GM23248 (cell line): ENCODE results near the gene PLXDC2.

Experiments used
- EZH2 ChIP-seq: fragments of 200-600 bp; sonication (generic); IDR thresholded peaks from 2 replicates; pipeline ENCODE4 v1.6.1; 2018; ENCODE audit warnings: antibody characterized with exemption, mild to moderate bottlenecking; ENCODE audit not compliant: insufficient read depth, poor library complexity, severe bottlenecking
- EZH2phosphoT487 ChIP-seq: fragments of 200-600 bp; sonication (generic); IDR thresholded peaks from 2 replicates; pipeline ENCODE4 v1.6.1; 2018; ENCODE audit warnings: antibody characterized with exemption, moderate library complexity, mild to moderate bottlenecking, low read depth; ENCODE audit not compliant: insufficient read depth

- TF ChIP-seq EZH2 (no peak), EZH2phosphoT487 (no peak)
Observed at GRCh38 chr10:19983880-19984565, 167.8 kb downstream of the PLXDC2 start.
